ENCODE measurements around the gene ELAVL3. TPM values are rescaled to one million over a fixed set of nuclear protein-coding genes. Genes with fewer than 3 reads are reported as not detected.
A peak's percentile ranks its signal among the peaks of the same experiment; 100 is the strongest.

Gene ELAVL3
- total and polyA plus RNA-seq, 2 of the 8 experiments (the other 6 are each of a cell fraction or from before 2014, with no cell fraction given), result 0.80 to 1.0 TPM

- Histone ChIP-seq H4K5ac (ENCODE audit: insufficient read length, low read depth, low read length) (no peak overlapping the region), H3K27me3 (replicated peaks in 1 of 4; ENCODE audit: control insufficient read depth in 3 of 4, extremely low read depth in 1 of 4, insufficient read depth in 3 of 4, low read length in 3 of 4) (peaks cover 2 to 28% (median 21%) of the 10 kb centered on the region in 4 experiments), H4K8ac (ENCODE audit: extremely low read depth, insufficient read depth, low read length) (no peak overlapping the region), H3K27ac (ENCODE audit: low read depth, low read length) (no peak overlapping the region), H3K56ac (replicated peaks; ENCODE audit: insufficient read length, low read depth, low read length) (no peak overlapping the region), H3K36me3 (ENCODE audit: control insufficient read depth in 2 of 4, insufficient read depth in 4 of 4, low read length in 3 of 4) (no peaks in the 10 kb centered on the region), H3K4me3 (ENCODE audit: extremely low read depth in 1 of 4, insufficient read depth in 2 of 4, low read depth in 3 of 4, low read length in 4 of 4) (no peak overlapping the region), H2BK5ac (ENCODE audit: low read depth, low read length) (no peak overlapping the region), H3K9me3 (ENCODE audit: insufficient read depth in 2 of 2, low read depth in 1 of 2, low read length in 1 of 2) (no peaks in the 10 kb centered on the region), H3K79me1 (ENCODE audit: low read depth, low read length) (peaks cover 3% of the 10 kb centered on the region; the same call in 1 of the 2 replicates), H4K91ac (replicated peaks; ENCODE audit: insufficient read length, low read length) (no peak overlapping the region), H3K4ac (replicated peaks; ENCODE audit: insufficient read length, low read depth, low read length) (no peak overlapping the region), H4K20me1 (replicated peaks in 1 of 2; ENCODE audit: control insufficient read depth in 1 of 2, insufficient read depth in 2 of 2, low read length in 2 of 2) (no peaks in the 10 kb centered on the region), H2AFZ (ENCODE audit: low read length) (no peak overlapping the region), H3K4me2 (ENCODE audit: insufficient read depth in 1 of 2, low read depth in 2 of 2, low read length in 2 of 2) (peak overlapping the region in 1 of 2 experiments; percentile 90; a peak in 1 of 4 replicates), H3K23ac (ENCODE audit: insufficient read length) (no peak overlapping the region), H2BK15ac (ENCODE audit: low read length) (peak overlapping the region; percentile 88; the same call in 1 of the 2 replicates), H3K18ac (ENCODE audit: extremely low read depth, low read length) (no peak overlapping the region), H3K14ac (ENCODE audit: insufficient read length) (no peak overlapping the region), H2BK120ac (replicated peaks; ENCODE audit: low read depth, low read length) (no peak overlapping the region), H3K9ac (replicated peaks in 1 of 4; ENCODE audit: extremely low read depth in 1 of 4, low read depth in 3 of 4, low read length in 3 of 4) (no peak overlapping the region), H3K23me2 (ENCODE audit: low read depth, low read length) (peaks cover 23% of the 10 kb centered on the region), H3K79me2 (ENCODE audit: control insufficient read depth in 1 of 2, insufficient read depth in 2 of 2, low read length in 2 of 2) (no peaks in the 10 kb centered on the region), H2AK5ac (ENCODE audit: low read depth, low read length) (no peak overlapping the region), H2BK20ac (ENCODE audit: low read length) (no peak overlapping the region), H2BK12ac (ENCODE audit: low read depth, low read length) (peak overlapping the region; percentile 87; the same call in 1 of the 2 replicates), H3K4me1 (replicated peaks in 1 of 4; ENCODE audit: control insufficient read depth in 3 of 4, insufficient read depth in 4 of 4, low read length in 3 of 4) (peaks cover 0 to 13% (median 10%) of the 10 kb centered on the region in 4 experiments; a peak in 5 of 7 replicates)
- ChIA-PET CTCF (ENCODE audit: partially characterized antibody) (interaction anchor here (0.6 to 13.7 kb wide), 6 partner anchors 11 to 130 kb away, joined by 3 to 197 read pairs (median 4); partner anchors contain the start of genes EPOR, ODAD3, PRKCSH and SWSAP1), POLR2A (ENCODE audit: partially characterized antibody) (interaction anchor here (0.6 to 4.9 kb wide), 9 partner anchors 13 to 174 kb away, joined by 3 to 29 read pairs (median 4); partner anchors contain the start of genes EPOR and SWSAP1)
- 85% methylated on average over 14 of the region's 22 CpGs; no CpG with 5 or more reads in 1 of the 2 experiments for WGBS, 2 experiments (ENCODE audit: extremely low coverage in 1 of 2, insufficient coverage in 1 of 2, insufficient read length in 1 of 2, insufficient replicate concordance in 2 of 2, low coverage in 1 of 2, low lambda C conversion rate in 2 of 2, missing lambda C conversion rate in 1 of 2)
- peak in 1 of 2 experiments; percentile 49 for DNase-seq (ENCODE audit: low read depth in 1 of 2, low spot score in 2 of 2)
- no peak for FAIRE-seq
- TF ChIP-seq RAD21 (IDR thresholded peaks at IDR 0.05 in 1 of 2, conservative IDR thresholded peaks at IDR 0.05 in 1 of 2; ENCODE audit: low read depth in 2 of 2, low read length in 2 of 2), result no peak
- TF ChIP-seq EP300 (IDR thresholded peaks at IDR 0.05; ENCODE audit: borderline replicate concordance in 1 of 2, low read depth in 2 of 2, low read length in 2 of 2), result no peak
- no peak for TF ChIP-seq CBX5 (IDR thresholded peaks at IDR 0.05; ENCODE audit: low read depth, low read length)
- TF ChIP-seq SAP30 (IDR thresholded peaks at IDR 0.05; ENCODE audit: insufficient read depth, insufficient replicate concordance, low read length), result no peak
- TF ChIP-seq BCL11A (IDR thresholded peaks at IDR 0.05; ENCODE audit: low read depth in 2 of 2, low read length in 2 of 2), result no peak
- TF ChIP-seq TBP (IDR thresholded peaks at IDR 0.05; ENCODE audit: low read depth, low read length), result no peak
- TF ChIP-seq RBBP5 (IDR thresholded peaks at IDR 0.05; ENCODE audit: borderline replicate concordance, low read depth, low read length), result no peak
- no peak for TF ChIP-seq KDM5A (IDR thresholded peaks at IDR 0.05; ENCODE audit: low read length)
These were observed 57.1 kb downstream of the ELAVL3 start for GRCh38 chr19:11423791-11424181.
